HepG2 (cell line): ENCODE measurements around the gene CDNF. TPM values are rescaled to one million over a fixed set of nuclear protein-coding genes. Genes with fewer than 3 reads are reported as not detected.
A peak's percentile ranks its signal among the peaks of the same experiment; 100 is the strongest.

Experiments used
- ATAC-seq: fragments of 200-7000 bp; cut with Tn5 transposase; 3 replicates; pipeline ENCODE4 v1.9.1; 2020; ENCODE audit warnings: mild to moderate bottlenecking, moderate library complexity
- BruUV-seq: library from RNA; stranded (reverse); fragments of 400-500 nt; replicated peaks from 2 replicates; lab custom pipeline; 2021; lab: Mats Ljungman, UMichigan
- CTCF ChIA-PET: fragments of 300-600 bp; formaldehyde crosslinking; extraction: SDS; loops from one replicate; lab custom pipeline; 2021; ENCODE audit warnings: low total read pairs, inconsistent platforms, low intra/inter-chr PET ratio; lab: Yijun Ruan, JAX
- POLR2A ChIA-PET: fragments of 350-600 bp; sonication (Branson Sonifier 250); formaldehyde crosslinking; loops from one replicate; lab custom pipeline; 2020; ENCODE audit warnings: antibody characterized with exemption, inconsistent platforms; lab: Yijun Ruan, JAX
- DNase-seq: peaks from one replicate; pipeline ENCODE4 v3.0.0-alpha.2; 2015; ENCODE audit warnings: low spot score
- FAIRE-seq: peaks from 3 replicates; lab custom pipeline; 2011; peaks lifted over from hg19 to GRCh38; lab: Jason Lieb, UNC
- H2AFZ ChIP-seq: one replicate; pipeline ENCODE4 v1.6.1; 2011; ENCODE audit warnings: low read length, inconsistent platforms
- H3K27ac ChIP-seq: fragments of 300-600 bp; 3 replicates; pipeline ENCODE4 v1.8.0; 2011; ENCODE audit warnings: mixed run types, mild to moderate bottlenecking, mixed read lengths, low read length, inconsistent platforms; ENCODE audit not compliant: insufficient read depth; ENCODE audit errors: extremely low read length
- H3K27me3 ChIP-seq, 2 experiments: fragments of 200-600 bp in 1 of 2; 2 replicates in 1 of 2; 3 replicates in 1 of 2; pipeline versions ENCODE4 v1.6.0 to v1.8.0; 2011; ENCODE audit warnings: low read length in 2 of 2, mild to moderate bottlenecking in 2 of 2, moderate library complexity in 2 of 2, inconsistent platforms in 1 of 2; ENCODE audit not compliant: insufficient read depth in 2 of 2, control insufficient read depth in 1 of 2
- H3K36me3 ChIP-seq, 2 experiments: fragments of 200-600 bp in 1 of 2; replicated peaks in 1 of 2; 2 replicates in 1 of 2; 3 replicates in 1 of 2; pipeline versions ENCODE4 v1.5.1 to v1.8.0; 2011; ENCODE audit warnings: low read length in 2 of 2, inconsistent platforms in 1 of 2; ENCODE audit not compliant: insufficient read depth in 2 of 2, control insufficient read depth in 1 of 2
- H3K4me1 ChIP-seq: 2 replicates; pipeline ENCODE4 v1.5.1; 2012; ENCODE audit warnings: low read length, inconsistent platforms; ENCODE audit not compliant: insufficient read depth
- H3K4me2 ChIP-seq: 2 replicates; pipeline ENCODE4 v1.6.0; 2011; ENCODE audit warnings: low read depth, low read length, inconsistent platforms
- H3K4me3 ChIP-seq, 3 experiments: fragments of 200-600 bp in 1 of 3; sonication (generic), shearing (Covaris generic) in 1 of 3; replicated peaks in 1 of 3; 2 replicates each; pipeline ENCODE4 v1.5.1; 2011 to 2016; ENCODE audit warnings: low read length in 3 of 3, inconsistent platforms in 2 of 3, low read depth in 2 of 3, mild to moderate bottlenecking in 2 of 3, control low read depth in 1 of 3, mixed read lengths in 1 of 3; ENCODE audit not compliant: insufficient read depth in 1 of 3
- H3K79me2 ChIP-seq: one replicate; pipeline ENCODE4 v1.6.1; 2011; ENCODE audit warnings: low read length, inconsistent platforms; ENCODE audit not compliant: insufficient read depth
- H3K9ac ChIP-seq: 2 replicates; pipeline ENCODE4 v1.6.0; 2011; ENCODE audit warnings: mild to moderate bottlenecking, low read depth, low read length, inconsistent platforms; ENCODE audit not compliant: insufficient read depth
- H3K9me3 ChIP-seq: 2 replicates; pipeline ENCODE4 v1.5.1; 2012; ENCODE audit warnings: mild to moderate bottlenecking, low read length
- H4K20me1 ChIP-seq: 2 replicates; pipeline ENCODE4 v1.6.0; 2011; ENCODE audit warnings: inconsistent platforms, mild to moderate bottlenecking, low read length, moderate library complexity; ENCODE audit not compliant: insufficient read depth
- CAMTA2 ChIP-seq: sonication (generic); formaldehyde crosslinking; IDR thresholded peaks from 2 replicates; pipeline ENCODE4 v1.4.0; 2020; ENCODE audit warnings: mild to moderate bottlenecking, missing genetic modification reagents, borderline replicate concordance
- CEBPB ChIP-seq: IDR thresholded peaks from 2 replicates; pipeline ENCODE4 v1.6.1; 2011; ENCODE audit warnings: low read depth, low read length, improper control_type of control experiment, borderline replicate concordance
- ELF3 ChIP-seq: IDR thresholded peaks from 2 replicates; pipeline ENCODE4 v1.6.1; 2016; ENCODE audit warnings: missing genetic modification reagents, missing compliant biosample characterization
- EP300 ChIP-seq, 3 experiments: sonication (generic) in 1 of 3; formaldehyde crosslinking in 1 of 3; IDR thresholded peaks; 2 replicates each; pipeline versions ENCODE4 v1.5.1 to v1.6.1; 2011 to 2020; ENCODE audit warnings: low read depth in 2 of 3, low read length in 2 of 3, borderline replicate concordance in 1 of 3, improper control_type of control experiment in 1 of 3, mild to moderate bottlenecking in 1 of 3, missing genetic modification reagents in 1 of 3, moderate library complexity in 1 of 3
- GABPA ChIP-seq, 2 experiments: IDR thresholded peaks; 2 replicates each; pipeline ENCODE4 v1.6.1; 2011 to 2016; ENCODE audit warnings: low read depth in 2 of 2, low read length in 1 of 2, missing biosample characterization in 1 of 2, missing genetic modification characterization in 1 of 2
- HNF4A ChIP-seq: sonication (generic); formaldehyde crosslinking; IDR thresholded peaks from 2 replicates; pipeline ENCODE4 v1.4.0; 2020; ENCODE audit warnings: missing genetic modification reagents
- MED8 ChIP-seq: sonication (generic); formaldehyde crosslinking; IDR thresholded peaks from 2 replicates; pipeline ENCODE4 v1.8.1; 2023; ENCODE audit warnings: mild to moderate bottlenecking, missing genetic modification reagents; ENCODE audit not compliant: insufficient replicate concordance
- NFE2 ChIP-seq: sonication (generic); formaldehyde crosslinking; IDR thresholded peaks from 2 replicates; pipeline ENCODE4 v1.4.0; 2020; ENCODE audit warnings: missing genetic modification reagents
- ZNF570 ChIP-seq: sonication (generic); formaldehyde crosslinking; IDR thresholded peaks from 2 replicates; pipeline ENCODE4 v1.4.0; 2020; ENCODE audit warnings: mild to moderate bottlenecking, missing genetic modification reagents, borderline replicate concordance
- ZSCAN20 ChIP-seq: sonication (generic); formaldehyde crosslinking; IDR thresholded peaks from 2 replicates; pipeline ENCODE4 v1.4.0; 2020; ENCODE audit warnings: missing genetic modification reagents, mild to moderate bottlenecking, borderline replicate concordance
- WGBS: methylation state at CpG from one replicate; pipeline ENCODE4 v1.1.6; 2017; ENCODE audit warnings: low lambda C conversion rate; 5-methylcytosine and 5-hydroxymethylcytosine counted together
- in situ Hi-C: cut with HindIII; loops from 2 replicates; pipeline ENCODE4 v1.10.0; 2017; ENCODE audit warnings: low pct_unique_long_range_greater_than_20kb; ENCODE audit not compliant: extremely low pct_ligation_motif_present
- intact Hi-C: fragments of 100-400 bp; cut with micrococcal nuclease; formaldehyde crosslinking; loops from one replicate; pipeline ENCODE4 v1.10.0; 2022; ENCODE audit not compliant: unreplicated experiment
- polyA plus RNA-seq, 8 experiments: library from polyadenylated mRNA; depleted of rRNA in 3 of 8; stranded (reverse) in 7 of 8; unstranded in 1 of 8; fragments of >200 nt; fragmentation: Illumina TruSeq in 4 of 8; extraction: Trizol in 4 of 8; gene quantifications; 2 replicates each; pipeline versions ENCODE4 v1.2.1 to v1.2.3, GENCODE V29; 2011 to 2016; ENCODE audit warnings: low read depth in 4 of 8, missing spikeins in 1 of 8, mixed read lengths in 1 of 8; ENCODE audit not compliant: insufficient read depth in 1 of 8
- total RNA-seq, 5 experiments: library from RNA; depleted of rRNA; stranded (reverse); fragments of >200 nt; fragmentation: Illumina TruSeq; extraction: Trizol; gene quantifications; 2 replicates each; pipeline ENCODE4 v1.2.3, GENCODE V29; 2016; ENCODE audit warnings: low read depth in 1 of 5
- TF ChIP-seq, protein P1 (sequence below): sonication (generic); formaldehyde crosslinking; IDR thresholded peaks from 2 replicates; pipeline ENCODE4 v1.4.0; 2020; ENCODE audit warnings: missing genetic modification reagents
- TF ChIP-seq, protein P2 (sequence below): IDR thresholded peaks from 2 replicates; pipeline ENCODE4 v1.6.1; 2016; ENCODE audit warnings: mild to moderate bottlenecking, missing biosample characterization, missing genetic modification reagents

CDNF gene
- total and polyA plus RNA-seq, 2 of the 13 experiments (the other 11 are each of a cell fraction or from before 2014, with no cell fraction given) = 0.29 to 0.33 TPM

DNA sequence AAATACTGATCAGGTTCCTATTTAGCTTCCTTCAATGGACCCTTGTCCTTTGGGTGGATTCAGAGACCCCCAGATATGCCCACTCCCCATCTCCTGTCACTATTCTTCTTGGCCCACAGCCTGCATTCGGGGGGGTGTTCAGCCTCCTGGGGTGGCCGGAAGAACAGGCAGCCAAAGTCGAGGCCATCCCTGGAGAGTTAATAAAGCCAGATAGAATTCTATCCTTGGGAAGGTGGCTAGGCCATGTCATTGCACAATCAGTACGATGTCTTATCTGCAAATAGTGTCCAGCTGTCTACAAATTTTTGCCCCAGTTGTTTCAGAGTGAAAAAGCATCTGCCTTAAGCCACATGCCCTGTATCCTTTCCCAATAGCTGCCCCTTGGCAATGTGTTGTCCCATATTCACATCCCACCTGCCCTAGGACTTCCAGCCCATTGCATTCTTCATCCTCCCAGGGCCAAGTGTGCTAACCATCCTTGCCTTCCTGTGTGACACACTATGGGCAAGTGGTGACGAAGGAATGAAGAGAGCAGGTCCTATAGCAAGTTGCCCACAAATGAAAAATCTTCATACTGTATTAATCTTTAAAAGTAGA, 53.3 kb downstream of the CDNF start:
- Histone ChIP-seq H2AFZ (no peak overlapping the region), H3K4me3 (no peak overlapping the region), H3K27me3 (peaks cover 3 to 6% of the 10 kb centered on the region in 2 experiments; a peak in 4 of 5 replicates), H3K36me3 (no peaks in the 10 kb centered on the region), H3K4me2 (no peak overlapping the region), H3K9me3 (no peaks in the 10 kb centered on the region), H3K4me1 (peaks cover 9% of the 10 kb centered on the region), H4K20me1 (no peaks in the 10 kb centered on the region), H3K79me2 (no peaks in the 10 kb centered on the region), H3K27ac (no peak overlapping the region), H3K9ac (no peak overlapping the region)
- no TSS peak for BruUV-seq
- peak; percentile 61; the same call in 1 of the 2 replicates for TF ChIP-seq CEBPB
- TF ChIP-seq, protein P1, sequence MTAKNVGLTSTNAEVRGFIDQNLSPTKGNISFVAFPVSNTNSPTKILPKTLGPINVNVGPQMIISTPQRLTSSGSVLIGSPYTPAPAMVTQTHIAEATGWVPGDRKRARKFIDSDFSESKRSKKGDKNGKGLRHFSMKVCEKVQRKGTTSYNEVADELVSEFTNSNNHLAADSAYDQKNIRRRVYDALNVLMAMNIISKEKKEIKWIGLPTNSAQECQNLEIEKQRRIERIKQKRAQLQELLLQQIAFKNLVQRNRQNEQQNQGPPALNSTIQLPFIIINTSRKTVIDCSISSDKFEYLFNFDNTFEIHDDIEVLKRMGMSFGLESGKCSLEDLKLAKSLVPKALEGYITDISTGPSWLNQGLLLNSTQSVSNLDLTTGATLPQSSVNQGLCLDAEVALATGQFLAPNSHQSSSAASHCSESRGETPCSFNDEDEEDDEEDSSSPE (CRISPR knock-in tag) = no peak
- POLR2A ChIA-PET = interaction anchor here (0.7 kb wide), 1 partner anchor 104 kb away, joined by 3 read pairs; no protein-coding TSS in a partner anchor
- intact Hi-C loops (no loop called here), in situ Hi-C loops (no loop called here)
- ATAC-seq = no peak
- no peak for FAIRE-seq
- CTCF ChIA-PET = no interaction called here
- 29% methylated on average over 4 of the region's 5 CpGs for WGBS
- DNase-seq = no peak

DNA sequence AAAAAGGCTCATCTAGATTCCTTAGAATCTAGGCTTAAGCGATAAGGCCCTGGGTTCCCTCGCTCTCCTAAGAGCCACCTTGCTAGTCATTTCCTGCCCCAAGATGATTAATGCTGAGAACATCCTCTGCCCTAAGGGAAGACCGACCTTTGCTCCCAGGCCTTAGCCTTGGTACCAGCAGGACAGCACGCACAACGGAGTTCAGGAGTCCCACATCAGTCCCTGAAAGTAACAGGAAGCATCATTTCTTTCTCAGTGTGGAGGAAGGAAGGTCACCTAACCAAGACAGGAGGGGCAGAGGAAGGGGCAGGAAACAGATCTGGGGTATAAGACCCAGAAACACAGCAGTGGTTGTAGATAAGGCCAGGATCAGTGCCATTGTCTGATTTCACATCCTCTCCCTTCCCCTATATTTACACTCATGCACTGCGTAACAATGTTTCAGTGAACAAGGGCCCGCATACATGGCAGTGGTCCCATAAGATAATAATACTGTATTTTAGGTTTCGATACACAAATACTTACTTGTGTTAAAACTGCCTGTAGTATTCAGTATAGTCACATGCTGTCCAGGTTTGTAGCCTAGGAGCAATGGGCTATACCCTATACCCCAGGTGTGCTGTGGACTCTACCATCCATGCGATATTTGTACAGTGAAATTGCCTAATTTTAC, 55.0 kb downstream of the CDNF start:
- Histone ChIP-seq H3K27me3 (no peaks in the 10 kb centered on the region; a peak in 1 of 5 replicates), H2AFZ (no peak overlapping the region), H3K9me3 (no peaks in the 10 kb centered on the region), H3K79me2 (no peaks in the 10 kb centered on the region), H3K4me2 (peak overlapping the region; percentile 50; the same call in 1 of the 2 replicates), H3K4me1 (peaks cover 9% of the 10 kb centered on the region), H3K36me3 (no peaks in the 10 kb centered on the region), H3K4me3 (no peak overlapping the region), H4K20me1 (no peaks in the 10 kb centered on the region), H3K27ac (no peak overlapping the region), H3K9ac (no peak overlapping the region)
- BruUV-seq = no TSS peak
- POLR2A ChIA-PET = no interaction called here
- peak; percentile 78 for ATAC-seq
- 22% methylated on average over 9 of the region's 9 CpGs for WGBS
- intact Hi-C loops = no loop called here
- CTCF ChIA-PET = no interaction called here
- FAIRE-seq = no peak
- peak; percentile 56 for DNase-seq
- in situ Hi-C loops = no loop called here
- TF ChIP-seq CAMTA2 (CRISPR knock-in tag) (no peak), GABPA (IDR thresholded peaks at IDR 0.05; ENCODE audit: low read depth, low read length) (no peak), GABPA (CRISPR knock-in tag; IDR thresholded peaks at IDR 0.05; ENCODE audit: low read depth) (0 out of 2 replicates have a peak, but pooled peaks have one; percentile 29), HNF4A (CRISPR knock-in tag) (peak; percentile 36; the same call in 1 of the 2 replicates), ZSCAN20 (no peak), MED8 (CRISPR knock-in tag) (no peak), ELF3 (CRISPR knock-in tag) (peak; percentile 14; the same call in 1 of the 2 replicates), NFE2 (CRISPR knock-in tag) (no peak), EP300 (IDR thresholded peaks at IDR 0.05; ENCODE audit: low read depth in 2 of 2, low read length in 2 of 2) (peak in 1 of 2 experiments; percentile 5; a peak in 1 of 4 replicates), EP300 (CRISPR knock-in tag; IDR thresholded peaks at IDR 0.05; ENCODE audit: borderline replicate concordance) (no peak), ZNF570 (CRISPR knock-in tag) (no peak)
- TF ChIP-seq, protein P2, sequence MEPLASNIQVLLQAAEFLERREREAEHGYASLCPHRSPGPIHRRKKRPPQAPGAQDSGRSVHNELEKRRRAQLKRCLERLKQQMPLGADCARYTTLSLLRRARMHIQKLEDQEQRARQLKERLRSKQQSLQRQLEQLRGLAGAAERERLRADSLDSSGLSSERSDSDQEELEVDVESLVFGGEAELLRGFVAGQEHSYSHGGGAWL (CRISPR knock-in tag) = no peak
